ENCODE data around the gene RAP1GAP.

DNA sequence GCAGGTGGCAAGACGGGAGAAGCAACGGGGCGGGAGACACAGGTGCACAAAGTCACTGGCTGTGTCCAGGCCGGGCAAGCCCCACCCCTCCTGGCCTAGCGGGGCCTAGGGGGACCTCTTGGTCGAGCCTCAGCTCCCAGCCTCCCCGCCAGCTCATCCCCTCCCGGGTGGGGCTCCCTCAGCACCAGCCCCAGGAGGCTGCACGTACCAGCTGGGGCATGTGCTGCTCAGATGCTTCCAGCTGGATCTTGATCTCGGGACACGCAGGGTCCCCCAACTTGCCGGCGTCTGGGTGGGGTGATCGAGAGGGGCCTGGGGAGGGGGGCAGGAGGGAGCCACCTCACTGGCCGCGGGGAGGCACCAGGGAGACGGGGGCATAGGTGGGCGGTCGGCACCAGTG lies 71.4 kb downstream of the RAP1GAP start:
- no peak for TF ChIP-seq CTCF (IDR thresholded peaks at IDR 0.05)
- no peak for TF ChIP-seq POLR2A (IDR thresholded peaks at IDR 0.05)
